Retinal pigment epithelial cell (primary cell): Measurements from ENCODE around the gene NCEH1.

Experiments used
- DNase-seq: peaks from one replicate; pipeline ENCODE4 v3.0.0-alpha.2; 2010; ENCODE audit warnings: low read depth
- H3K4me3 ChIP-seq: 2 replicates; pipeline ENCODE4 v1.5.1; 2011; ENCODE audit warnings: mild to moderate bottlenecking, low read length, control low read depth, moderate library complexity
- TF ChIP-seq, protein P1 (sequence below): conservative IDR thresholded peaks from 2 replicates; pipeline ENCODE4 v1.5.1; 2011; ENCODE audit warnings: low read depth, low read length, control low read depth, inconsistent platforms

NCEH1 gene

DNA sequence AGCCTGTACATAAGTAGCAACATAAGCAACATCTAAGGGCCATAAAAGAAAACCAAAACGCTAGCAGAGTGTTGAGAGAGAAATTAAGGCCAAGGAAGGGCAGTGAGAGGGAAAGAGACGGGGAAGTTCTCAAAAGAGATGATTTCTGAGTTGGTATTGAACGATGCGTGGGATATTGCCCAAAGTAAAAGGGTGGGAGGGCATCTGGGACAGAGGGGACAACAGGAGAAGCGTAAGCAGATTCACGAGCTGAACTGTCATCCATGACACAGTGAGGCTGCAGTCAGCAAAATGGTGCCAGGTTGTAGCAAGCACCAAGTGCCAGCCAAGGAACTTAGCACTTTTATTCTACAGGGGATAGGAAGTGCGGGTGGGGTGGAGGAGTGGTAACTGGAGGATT, 11.8 kb downstream of the NCEH1 start:
- H3K4me3 ChIP-seq: no peak overlapping the region
- DNase-seq: no peak
- TF ChIP-seq, protein P1, sequence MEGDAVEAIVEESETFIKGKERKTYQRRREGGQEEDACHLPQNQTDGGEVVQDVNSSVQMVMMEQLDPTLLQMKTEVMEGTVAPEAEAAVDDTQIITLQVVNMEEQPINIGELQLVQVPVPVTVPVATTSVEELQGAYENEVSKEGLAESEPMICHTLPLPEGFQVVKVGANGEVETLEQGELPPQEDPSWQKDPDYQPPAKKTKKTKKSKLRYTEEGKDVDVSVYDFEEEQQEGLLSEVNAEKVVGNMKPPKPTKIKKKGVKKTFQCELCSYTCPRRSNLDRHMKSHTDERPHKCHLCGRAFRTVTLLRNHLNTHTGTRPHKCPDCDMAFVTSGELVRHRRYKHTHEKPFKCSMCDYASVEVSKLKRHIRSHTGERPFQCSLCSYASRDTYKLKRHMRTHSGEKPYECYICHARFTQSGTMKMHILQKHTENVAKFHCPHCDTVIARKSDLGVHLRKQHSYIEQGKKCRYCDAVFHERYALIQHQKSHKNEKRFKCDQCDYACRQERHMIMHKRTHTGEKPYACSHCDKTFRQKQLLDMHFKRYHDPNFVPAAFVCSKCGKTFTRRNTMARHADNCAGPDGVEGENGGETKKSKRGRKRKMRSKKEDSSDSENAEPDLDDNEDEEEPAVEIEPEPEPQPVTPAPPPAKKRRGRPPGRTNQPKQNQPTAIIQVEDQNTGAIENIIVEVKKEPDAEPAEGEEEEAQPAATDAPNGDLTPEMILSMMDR: no peak

DNA sequence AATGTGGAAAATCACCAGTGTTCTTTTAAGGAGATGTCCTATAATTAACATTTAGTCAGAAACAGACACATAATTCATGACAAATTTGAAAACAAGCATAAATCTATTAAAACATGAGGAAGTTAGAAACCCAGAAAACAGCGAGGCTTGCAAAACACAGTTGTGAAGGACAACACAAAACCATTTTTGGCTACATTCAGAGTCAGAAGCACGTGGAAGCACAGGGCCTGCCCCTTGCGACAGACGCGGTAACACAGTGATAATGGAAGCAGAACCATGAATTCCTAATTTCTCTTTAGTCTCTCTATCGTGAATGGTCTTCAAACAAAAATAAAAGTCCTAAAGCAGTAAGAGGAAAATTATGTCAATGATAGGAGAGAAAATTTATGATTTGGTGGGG, 12.2 kb downstream of the NCEH1 start:
- DNase-seq: no peak
- TF ChIP-seq, protein P1: no peak
- no peak overlapping the region for H3K4me3 ChIP-seq

- TF ChIP-seq, protein P1: no peak
- DNase-seq: no peak
- H3K4me3 ChIP-seq: no peak overlapping the region
Measured at GRCh38 chr3:172697558-172697957, 13.3 kb downstream of the NCEH1 start.

- TF ChIP-seq, protein P1: no peak
- H3K4me3 ChIP-seq: no peak overlapping the region
- DNase-seq: no peak
Measured at GRCh38 chr3:172696357-172696756, 14.5 kb downstream of the NCEH1 start.

DNA sequence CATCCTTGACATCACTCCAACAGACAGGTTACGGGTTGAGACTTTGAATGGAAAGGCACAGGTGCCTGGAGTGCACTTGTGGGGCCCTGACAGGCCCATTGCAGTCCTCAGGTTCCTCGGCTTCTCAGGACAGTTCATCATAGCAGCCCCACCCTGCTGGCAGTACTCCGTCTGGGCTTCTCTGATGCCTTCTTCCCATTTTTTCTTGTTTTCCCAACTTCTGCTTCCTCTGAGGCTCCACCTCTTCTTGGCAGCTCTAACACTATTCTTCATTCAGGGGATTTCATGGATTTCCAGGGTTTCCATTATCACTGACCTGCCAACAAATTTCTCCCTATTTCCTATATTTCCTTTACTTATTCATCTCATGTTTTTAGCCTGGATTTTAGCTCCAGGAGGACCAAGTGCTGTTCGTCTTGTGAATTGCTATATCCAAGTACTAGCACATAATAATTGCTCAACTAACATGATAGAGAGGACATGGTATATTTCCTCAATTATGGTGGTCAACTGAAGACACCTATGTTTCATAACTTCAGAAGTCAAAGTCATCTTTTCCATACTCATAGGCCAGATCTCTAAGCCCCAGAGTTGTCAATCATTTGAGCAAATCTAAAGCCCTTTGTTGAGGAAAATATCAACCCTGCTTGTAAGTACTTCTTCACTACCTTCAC, 16.2 kb downstream of the NCEH1 start:
- TF ChIP-seq, protein P1: no peak
- no peak for DNase-seq
- no peak overlapping the region for H3K4me3 ChIP-seq

- TF ChIP-seq, protein P1: no peak
- no peak for DNase-seq
- no peak overlapping the region for H3K4me3 ChIP-seq
Measured at GRCh38 chr3:172692751-172693338, 18.0 kb downstream of the NCEH1 start.

- H3K4me3 ChIP-seq: no peak overlapping the region
- TF ChIP-seq, protein P1: no peak
- no peak for DNase-seq
Measured at GRCh38 chr3:172690936-172691335, 19.9 kb downstream of the NCEH1 start.
